Naive B cell (primary cell): ENCODE results near the gene CAPN6. TPM values are rescaled to one million over a fixed set of nuclear protein-coding genes. Genes with fewer than 3 reads are reported as not detected.

Experiments used
- ATAC-seq, 2 donors: fragments of 150-1000 bp; cut with Tn5 transposase; 2 replicates each; pipeline ENCODE4 v1.10.0; 2021; ENCODE audit warnings: low read depth in 2 of 2, mild to moderate bottlenecking in 2 of 2, moderate library complexity in 2 of 2
- DNase-seq: peaks from one replicate; pipeline ENCODE4 v3.0.0; 2022
- H3K27ac Mint-ChIP-seq, 6 donors: one replicate each; pipeline ENCODE4 v1.8.0; 2020 to 2022; ENCODE audit warnings: mild to moderate bottlenecking in 6 of 6, mixed read lengths in 6 of 6, moderate library complexity in 5 of 6, inconsistent platforms in 2 of 6
- H3K27me3 Mint-ChIP-seq, 3 donors: one replicate each; pipeline ENCODE4 v1.8.0; 2021 to 2022; ENCODE audit warnings: mixed read lengths in 3 of 3, mild to moderate bottlenecking in 1 of 3
- H3K36me3 Mint-ChIP-seq, 2 donors: one replicate each; pipeline ENCODE4 v1.8.0; 2020 to 2022; ENCODE audit warnings: mixed read lengths in 2 of 2, inconsistent platforms in 1 of 2, mild to moderate bottlenecking in 1 of 2
- H3K4me1 Mint-ChIP-seq, 3 donors: one replicate each; pipeline ENCODE4 v1.8.0; 2020 to 2022; ENCODE audit warnings: mixed read lengths in 3 of 3, inconsistent platforms in 1 of 3, mild to moderate bottlenecking in 1 of 3, moderate library complexity in 1 of 3
- H3K4me3 Mint-ChIP-seq, 8 donors: one replicate each; pipeline ENCODE4 v1.8.0; 2020 to 2022; ENCODE audit warnings: mild to moderate bottlenecking in 8 of 8, mixed read lengths in 8 of 8, moderate library complexity in 8 of 8, inconsistent platforms in 2 of 8
- H3K9me3 Mint-ChIP-seq, 7 donors: one replicate each; pipeline ENCODE4 v1.8.0; 2020 to 2022; ENCODE audit warnings: mixed read lengths in 7 of 7, mild to moderate bottlenecking in 5 of 7, inconsistent platforms in 2 of 7, moderate library complexity in 1 of 7
- polyA plus RNA-seq, 6 donors: library from polyadenylated mRNA; unstranded; fragments of 300-500 nt; fragmentation: Illumina TruSeq; gene quantifications; one replicate each; pipeline ENCODE4 v1.2.3, GENCODE V29; 2021; ENCODE audit warnings: low read depth in 6 of 6

The CAPN6 gene, protein sequence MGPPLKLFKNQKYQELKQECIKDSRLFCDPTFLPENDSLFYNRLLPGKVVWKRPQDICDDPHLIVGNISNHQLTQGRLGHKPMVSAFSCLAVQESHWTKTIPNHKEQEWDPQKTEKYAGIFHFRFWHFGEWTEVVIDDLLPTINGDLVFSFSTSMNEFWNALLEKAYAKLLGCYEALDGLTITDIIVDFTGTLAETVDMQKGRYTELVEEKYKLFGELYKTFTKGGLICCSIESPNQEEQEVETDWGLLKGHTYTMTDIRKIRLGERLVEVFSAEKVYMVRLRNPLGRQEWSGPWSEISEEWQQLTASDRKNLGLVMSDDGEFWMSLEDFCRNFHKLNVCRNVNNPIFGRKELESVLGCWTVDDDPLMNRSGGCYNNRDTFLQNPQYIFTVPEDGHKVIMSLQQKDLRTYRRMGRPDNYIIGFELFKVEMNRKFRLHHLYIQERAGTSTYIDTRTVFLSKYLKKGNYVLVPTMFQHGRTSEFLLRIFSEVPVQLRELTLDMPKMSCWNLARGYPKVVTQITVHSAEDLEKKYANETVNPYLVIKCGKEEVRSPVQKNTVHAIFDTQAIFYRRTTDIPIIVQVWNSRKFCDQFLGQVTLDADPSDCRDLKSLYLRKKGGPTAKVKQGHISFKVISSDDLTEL
- not detected for polyA plus RNA-seq

DNA sequence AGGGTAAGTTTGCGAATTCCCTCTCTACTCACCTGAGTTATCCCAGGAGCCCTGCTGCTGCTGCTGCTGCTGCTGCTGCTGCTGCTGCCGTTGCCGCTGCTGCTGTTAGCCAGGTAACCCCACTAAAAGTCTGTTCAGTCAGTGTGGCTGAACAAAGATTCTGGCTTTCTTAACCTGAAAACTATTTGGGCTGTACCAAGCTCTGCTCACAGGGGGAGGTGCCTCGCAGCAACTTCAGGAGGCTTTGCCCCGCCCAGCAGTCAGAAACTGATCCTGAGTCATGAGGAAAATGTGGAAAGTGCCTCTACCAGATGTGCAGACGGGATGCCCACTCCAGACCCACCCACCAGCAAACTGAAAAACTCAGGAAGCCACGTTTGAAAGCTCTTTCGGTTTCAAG, at the start of gene CAPN6:
Gene CAPN6, minus strand, starts transcription at position 145 of the 400 bp plus-strand sequence. CDS start 6,547 bp downstream, outside the sequence.
- Mint-ChIP-seq H3K9me3 (peaks cover 0 to 4% (median 0%) of the 10 kb centered on the region in 7 donors), H3K27me3 (no peaks in the 10 kb centered on the region), H3K36me3 (no peaks in the 10 kb centered on the region), H3K4me1 (no peaks in the 10 kb centered on the region), H3K4me3 (no peak within 1 kb of the TSS), H3K27ac (no peak within 1 kb of the TSS)
- DNase-seq = no peak
- no peak for ATAC-seq

DNA sequence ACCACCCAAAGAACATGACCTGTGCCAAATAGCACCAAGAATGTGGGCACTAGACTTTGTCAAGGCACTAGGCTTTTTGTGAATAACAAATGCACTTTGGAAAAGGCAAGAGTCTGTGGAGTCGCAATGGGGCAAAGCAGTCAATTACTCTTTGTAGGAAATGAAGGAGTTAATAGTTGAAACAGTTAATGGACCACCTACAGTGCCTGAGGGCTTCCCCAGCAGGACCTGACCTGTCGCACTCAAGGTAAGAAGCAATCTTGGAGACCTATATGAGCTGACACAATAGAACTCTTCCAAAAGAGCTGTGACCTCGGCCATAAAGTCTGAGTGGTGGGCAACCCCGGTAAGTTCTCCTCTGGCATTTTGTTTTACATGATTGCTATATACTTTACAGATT, 49.2 kb upstream of the CAPN6 start:
- no peak overlapping the region for H3K4me3 Mint-ChIP-seq
- H3K4me1 Mint-ChIP-seq = no peaks in the 10 kb centered on the region
- no peaks in the 10 kb centered on the region for H3K36me3 Mint-ChIP-seq
- peak overlapping the region in 1 of 6 donors; percentile 8 for H3K27ac Mint-ChIP-seq
- peaks cover 0 to 20% (median 5%) of the 10 kb centered on the region in 7 donors for H3K9me3 Mint-ChIP-seq
- ATAC-seq (no peak), DNase-seq (no peak)
- H3K27me3 Mint-ChIP-seq = peaks cover 0 to 5% (median 0%) of the 10 kb centered on the region in 3 donors

DNA sequence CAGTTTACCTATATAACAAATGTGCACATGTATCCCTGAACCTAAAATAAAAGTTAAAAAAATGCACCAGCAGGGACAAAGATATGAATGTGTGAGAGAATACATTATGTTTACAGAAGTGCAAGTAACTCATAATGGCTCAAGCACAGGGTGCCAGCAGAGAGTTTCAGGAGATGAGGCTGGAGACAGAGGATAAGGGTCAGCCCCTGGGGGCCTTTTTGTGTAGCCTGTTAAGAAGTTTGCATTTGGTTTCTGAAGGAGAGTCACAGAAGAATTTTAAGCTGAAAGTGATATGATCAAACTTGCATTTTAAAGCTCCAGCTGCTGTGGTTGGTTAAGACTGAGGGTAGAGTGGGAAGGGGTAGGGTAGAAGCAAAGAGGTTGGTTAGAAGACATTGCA, 48.6 kb upstream of the CAPN6 start:
- no peak overlapping the region for H3K27ac Mint-ChIP-seq
- DNase-seq (no peak), ATAC-seq (no peak)
- H3K36me3 Mint-ChIP-seq = no peaks in the 10 kb centered on the region
- H3K4me3 Mint-ChIP-seq = no peak overlapping the region
- no peaks in the 10 kb centered on the region for H3K4me1 Mint-ChIP-seq
- peaks cover 0 to 5% (median 0%) of the 10 kb centered on the region in 3 donors for H3K27me3 Mint-ChIP-seq
- H3K9me3 Mint-ChIP-seq = peaks cover 2 to 20% (median 5%) of the 10 kb centered on the region in 7 donors

DNA sequence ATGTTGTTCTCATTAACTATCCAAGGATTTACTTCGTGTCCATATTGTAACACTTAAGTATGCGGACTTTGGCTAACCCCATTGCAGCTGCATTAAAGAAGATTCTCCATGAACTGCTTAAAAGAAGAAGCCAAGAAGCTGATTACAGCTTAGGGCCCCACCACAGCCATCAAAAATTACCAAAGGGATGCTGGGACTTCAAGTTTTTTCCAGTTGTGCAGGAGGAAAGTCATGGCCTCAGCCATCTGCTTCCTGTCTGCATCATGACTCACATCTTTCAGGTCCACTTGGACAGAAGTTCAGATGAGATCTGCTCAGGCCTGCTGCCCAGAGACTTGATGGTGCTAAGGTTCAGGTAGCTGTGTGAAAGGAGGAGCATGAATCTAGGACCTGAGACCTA, 38.8 kb upstream of the CAPN6 start:
- ATAC-seq (no peak), DNase-seq (no peak)
- Mint-ChIP-seq H3K4me3 (no peak overlapping the region), H3K27ac (no peak overlapping the region), H3K36me3 (no peaks in the 10 kb centered on the region), H3K27me3 (no peaks in the 10 kb centered on the region), H3K9me3 (peaks cover 0 to 8% (median 3%) of the 10 kb centered on the region in 7 donors), H3K4me1 (peaks cover 0 to 2% (median 0%) of the 10 kb centered on the region in 3 donors)

DNA sequence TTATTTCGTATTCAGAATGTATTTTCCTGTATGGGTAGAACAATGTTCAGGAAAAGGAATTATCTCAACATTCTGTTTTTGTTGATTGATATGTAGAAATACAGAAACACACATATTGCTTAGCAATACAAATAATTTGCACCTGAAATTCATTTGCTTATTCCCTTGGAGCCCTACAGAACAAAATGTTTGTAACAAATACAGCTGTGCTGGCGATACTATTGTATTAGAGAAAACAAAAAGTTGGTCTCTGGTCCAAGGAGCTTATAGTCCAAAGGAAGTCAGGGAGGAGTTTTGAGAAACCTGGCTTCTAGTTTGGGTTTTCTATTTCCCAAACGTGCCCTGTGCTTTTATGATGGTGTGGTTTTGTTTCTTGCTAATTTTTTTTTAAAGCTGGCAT, 37.8 kb upstream of the CAPN6 start:
- DNase-seq (no peak), ATAC-seq (no peak)
- Mint-ChIP-seq H3K4me3 (no peak overlapping the region), H3K27ac (no peak overlapping the region), H3K9me3 (peaks cover 0 to 4% (median 2%) of the 10 kb centered on the region in 7 donors), H3K27me3 (no peaks in the 10 kb centered on the region), H3K36me3 (no peaks in the 10 kb centered on the region), H3K4me1 (no peaks in the 10 kb centered on the region)

DNA sequence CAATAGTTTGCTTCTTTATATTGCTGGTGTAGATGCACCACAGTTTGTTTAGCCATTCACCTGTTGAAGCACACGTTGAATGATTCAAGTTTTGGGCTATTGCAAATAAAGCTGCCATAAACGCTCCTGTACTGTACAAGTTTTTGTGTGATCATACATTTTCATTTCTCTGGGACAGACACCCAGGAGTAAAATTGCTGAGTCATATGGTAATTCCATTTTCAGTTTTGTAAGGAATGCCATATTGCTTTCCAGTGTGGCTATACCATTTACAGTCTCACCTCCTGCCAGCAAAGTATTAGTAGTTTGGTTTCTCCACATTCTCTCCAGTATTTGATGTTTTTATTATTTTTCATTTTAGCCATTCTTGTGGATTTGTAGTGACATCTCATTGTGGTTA, 32.0 kb upstream of the CAPN6 start:
- Mint-ChIP-seq H3K4me1 (no peaks in the 10 kb centered on the region), H3K27ac (no peak overlapping the region), H3K36me3 (no peaks in the 10 kb centered on the region), H3K4me3 (no peak overlapping the region), H3K9me3 (peaks cover 0 to 3% (median 0%) of the 10 kb centered on the region in 7 donors), H3K27me3 (no peaks in the 10 kb centered on the region)
- no peak for DNase-seq
- no peak for ATAC-seq

DNA sequence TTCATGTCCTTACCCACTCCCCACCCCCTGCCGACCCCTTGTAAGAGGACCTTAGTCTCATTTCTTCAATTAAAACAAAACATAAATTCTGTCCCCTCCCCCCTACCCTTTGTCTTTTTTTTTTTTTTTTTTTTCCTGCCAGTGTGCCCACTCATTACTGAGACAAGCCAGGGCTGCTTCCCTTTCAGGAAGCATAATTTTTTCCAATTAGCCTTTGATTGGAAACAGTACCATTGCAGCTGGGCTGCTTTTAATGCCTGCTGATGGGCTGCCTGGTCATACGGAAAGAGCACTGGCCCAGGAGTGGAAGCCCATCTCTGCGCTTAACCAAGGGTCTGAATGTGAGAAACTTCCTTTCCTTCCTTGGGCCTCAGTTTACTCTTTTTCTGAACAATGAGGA, 18.6 kb upstream of the CAPN6 start:
- no peaks in the 10 kb centered on the region for H3K27me3 Mint-ChIP-seq
- no peak overlapping the region for H3K27ac Mint-ChIP-seq
- no peaks in the 10 kb centered on the region for H3K36me3 Mint-ChIP-seq
- no peak overlapping the region for H3K4me3 Mint-ChIP-seq
- ATAC-seq (no peak), DNase-seq (no peak)
- H3K4me1 Mint-ChIP-seq = no peaks in the 10 kb centered on the region
- H3K9me3 Mint-ChIP-seq = peaks cover 0 to 5% (median 0%) of the 10 kb centered on the region in 7 donors

DNA sequence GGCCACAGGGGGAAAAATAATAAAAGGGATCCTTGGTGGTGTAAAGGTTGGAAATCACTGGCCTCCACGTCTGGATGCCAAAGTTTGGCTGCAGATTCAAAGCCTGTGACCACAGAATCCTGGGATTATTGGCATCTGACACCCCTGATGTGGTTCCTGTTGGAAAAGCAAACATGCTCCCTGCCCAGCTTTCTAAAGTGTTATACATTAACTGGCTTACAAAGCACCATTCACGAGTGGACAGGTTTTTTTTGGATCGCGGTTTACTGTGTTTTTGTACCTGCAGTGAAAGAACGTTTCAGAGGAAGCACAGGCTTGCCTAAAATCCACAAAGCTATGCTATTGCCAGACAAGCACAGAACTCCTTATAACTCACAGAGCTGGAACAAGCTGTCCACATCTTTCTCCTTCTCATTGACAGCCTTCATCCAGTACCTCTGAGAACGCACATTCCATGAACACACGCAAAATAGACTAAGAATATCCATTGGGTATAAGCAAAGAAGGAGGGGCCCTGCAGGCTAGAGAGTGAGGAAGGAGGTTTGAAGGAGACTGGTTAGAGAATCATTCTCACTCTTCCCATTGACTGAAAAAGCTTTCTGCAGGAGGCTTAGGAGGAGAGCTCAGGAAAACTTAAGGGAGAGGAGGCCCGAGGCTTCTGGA, 14.5 kb upstream of the CAPN6 start:
- ATAC-seq (no peak), DNase-seq (no peak)
- Mint-ChIP-seq H3K4me1 (no peaks in the 10 kb centered on the region), H3K27ac (no peak overlapping the region), H3K27me3 (no peaks in the 10 kb centered on the region), H3K4me3 (no peak overlapping the region), H3K9me3 (peaks cover 0 to 6% (median 2%) of the 10 kb centered on the region in 7 donors), H3K36me3 (no peaks in the 10 kb centered on the region)

DNA sequence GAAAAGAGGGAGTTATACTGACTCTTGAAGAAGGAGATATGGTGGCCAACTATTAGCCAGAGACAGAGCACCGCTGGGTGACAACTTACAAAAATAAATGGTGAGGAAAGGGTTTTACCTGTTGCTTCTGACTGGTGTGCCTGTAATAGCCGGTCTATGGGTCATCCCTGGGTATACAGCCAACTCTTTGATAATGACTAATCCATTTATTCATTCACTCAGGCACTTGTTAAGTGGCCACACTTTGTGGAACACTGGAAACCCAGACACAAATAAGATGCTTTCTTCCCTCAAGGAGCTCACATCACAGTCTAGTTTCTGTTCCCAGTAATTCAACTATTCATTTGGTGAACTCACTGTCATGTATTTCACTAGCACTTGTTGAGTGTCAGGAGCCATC, 13.2 kb upstream of the CAPN6 start:
- no peaks in the 10 kb centered on the region for H3K27me3 Mint-ChIP-seq
- H3K27ac Mint-ChIP-seq = no peak overlapping the region
- DNase-seq (no peak), ATAC-seq (no peak)
- H3K36me3 Mint-ChIP-seq = no peaks in the 10 kb centered on the region
- H3K4me3 Mint-ChIP-seq = no peak overlapping the region
- H3K9me3 Mint-ChIP-seq = peaks cover 0 to 5% (median 2%) of the 10 kb centered on the region in 7 donors
- H3K4me1 Mint-ChIP-seq = no peaks in the 10 kb centered on the region

DNA sequence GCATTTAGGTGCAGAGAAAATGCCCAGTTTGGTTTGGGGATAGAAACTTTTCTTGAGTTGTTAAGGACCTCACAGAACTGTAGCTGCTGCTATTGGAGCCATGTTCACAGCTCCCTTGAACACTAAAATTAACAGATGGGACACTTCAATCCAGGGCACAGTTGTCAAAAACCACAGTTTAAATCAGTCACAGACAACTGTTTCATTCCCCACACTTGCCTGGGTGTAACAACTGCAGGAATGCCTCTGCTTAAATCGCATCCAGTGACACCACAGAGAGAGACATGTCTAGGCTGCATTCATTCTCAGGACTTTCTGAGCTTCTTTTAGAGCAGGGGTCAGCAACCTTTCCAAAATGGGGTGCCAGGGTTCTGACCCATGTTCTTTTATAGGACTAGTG, 12.7 kb upstream of the CAPN6 start:
- no peak overlapping the region for H3K4me3 Mint-ChIP-seq

DNA sequence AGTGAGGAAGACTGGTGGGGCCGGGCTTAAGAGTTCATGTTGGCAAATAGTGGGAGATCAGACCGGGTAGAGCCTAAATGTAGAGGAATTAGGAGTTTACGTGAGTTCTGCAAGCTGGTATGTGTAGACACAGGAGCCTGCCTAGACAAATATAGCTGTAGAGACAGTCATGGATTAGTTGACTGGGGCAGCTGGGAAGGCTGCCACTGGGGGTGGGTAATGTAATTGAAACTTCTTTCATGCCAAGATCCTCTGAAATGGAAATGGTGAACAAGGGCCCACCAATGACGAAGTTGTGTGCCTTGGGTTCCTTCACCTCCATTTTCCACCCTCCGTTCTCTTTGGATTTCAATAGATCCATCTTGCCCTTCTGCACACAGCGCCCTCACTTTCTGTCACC, 11.9 kb upstream of the CAPN6 start:
- Mint-ChIP-seq H3K9me3 (peaks cover 0 to 4% (median 0%) of the 10 kb centered on the region in 7 donors), H3K4me3 (no peak overlapping the region), H3K4me1 (no peaks in the 10 kb centered on the region), H3K27me3 (no peaks in the 10 kb centered on the region), H3K36me3 (no peaks in the 10 kb centered on the region), H3K27ac (no peak overlapping the region)
- ATAC-seq (no peak), DNase-seq (no peak)

More for the DNA sequence above, 12.7 kb upstream of the CAPN6 start:
- H3K4me1 Mint-ChIP-seq = no peaks in the 10 kb centered on the region
- DNase-seq (no peak), ATAC-seq (no peak)
- H3K27me3 Mint-ChIP-seq = no peaks in the 10 kb centered on the region
- peaks cover 0 to 4% (median 2%) of the 10 kb centered on the region in 7 donors for H3K9me3 Mint-ChIP-seq
- no peaks in the 10 kb centered on the region for H3K36me3 Mint-ChIP-seq
- no peak overlapping the region for H3K27ac Mint-ChIP-seq

DNA sequence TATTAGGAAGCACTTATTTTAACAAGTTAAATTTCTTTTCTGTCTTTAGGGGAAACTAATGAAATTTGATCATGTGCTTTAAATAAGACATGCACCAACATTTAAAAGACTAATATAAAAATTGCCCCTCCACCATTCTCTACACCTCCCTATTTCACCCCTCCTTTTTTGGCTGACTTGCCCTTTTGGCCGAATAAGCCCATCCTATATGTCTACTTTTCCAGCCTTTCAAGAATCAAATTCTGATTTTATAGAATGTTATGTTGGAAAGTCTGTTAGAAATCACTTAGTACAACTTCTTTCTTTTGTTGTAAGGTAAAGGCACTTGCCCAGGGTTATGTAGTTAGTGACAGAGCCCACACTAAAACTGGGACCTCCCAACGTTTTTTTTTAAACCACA, 1.8 kb downstream of the CAPN6 start:
- DNase-seq (no peak), ATAC-seq (no peak)
- no peaks in the 10 kb centered on the region for H3K27me3 Mint-ChIP-seq
- H3K4me3 Mint-ChIP-seq = no peak overlapping the region
- H3K9me3 Mint-ChIP-seq = peaks cover 0 to 4% (median 0%) of the 10 kb centered on the region in 7 donors
- no peaks in the 10 kb centered on the region for H3K4me1 Mint-ChIP-seq
- no peak overlapping the region for H3K27ac Mint-ChIP-seq
- H3K36me3 Mint-ChIP-seq = no peaks in the 10 kb centered on the region

DNA sequence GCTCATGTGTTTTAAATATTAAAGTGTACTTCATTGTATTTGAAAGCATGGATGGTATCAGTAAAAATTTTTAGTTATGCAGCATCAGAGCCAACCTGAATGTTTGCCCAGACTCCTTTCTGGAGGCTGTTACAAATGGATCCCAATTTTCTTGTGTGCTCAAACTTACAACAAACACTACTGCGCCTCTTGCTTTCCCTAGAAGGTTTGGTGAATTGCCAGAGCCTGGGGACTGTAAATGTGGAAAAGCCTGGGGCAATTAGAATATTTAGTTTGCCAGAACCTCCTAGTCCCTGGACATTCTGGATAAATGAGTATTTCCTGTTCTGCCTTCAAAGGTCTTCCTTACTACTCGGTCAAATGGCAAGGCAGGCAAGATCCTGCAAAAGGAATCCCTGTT, 4.8 kb downstream of the CAPN6 start:
- no peak overlapping the region for H3K4me3 Mint-ChIP-seq
- H3K27ac Mint-ChIP-seq = no peak overlapping the region
- H3K9me3 Mint-ChIP-seq = peaks cover 0 to 5% (median 0%) of the 10 kb centered on the region in 7 donors
- DNase-seq = no peak
- H3K4me1 Mint-ChIP-seq = no peaks in the 10 kb centered on the region
- H3K36me3 Mint-ChIP-seq = no peaks in the 10 kb centered on the region
- H3K27me3 Mint-ChIP-seq = peaks cover 0 to 6% (median 0%) of the 10 kb centered on the region in 3 donors
- no peak for ATAC-seq
